Nucleus accumbens (tissue), 56 donors: ENCODE measurements around the gene CPEB3.
A peak's percentile ranks its signal among the peaks of the same experiment; 100 is the strongest.
"Not testable (repeated sequence)": the region's sequence is repeated elsewhere in the genome, so short reads cannot be mapped to it uniquely, and the experiment has no call there.

Experiments
- DNase-seq, 56 donors: peaks; one replicate each; lab custom pipeline; 2025; lab: John Stamatoyannopoulos, UW

The CPEB3 gene

GRCh38 chr10:92156874-92157773 is 133.8 kb downstream of the CPEB3 start:
- no peak for DNase-seq

DNA sequence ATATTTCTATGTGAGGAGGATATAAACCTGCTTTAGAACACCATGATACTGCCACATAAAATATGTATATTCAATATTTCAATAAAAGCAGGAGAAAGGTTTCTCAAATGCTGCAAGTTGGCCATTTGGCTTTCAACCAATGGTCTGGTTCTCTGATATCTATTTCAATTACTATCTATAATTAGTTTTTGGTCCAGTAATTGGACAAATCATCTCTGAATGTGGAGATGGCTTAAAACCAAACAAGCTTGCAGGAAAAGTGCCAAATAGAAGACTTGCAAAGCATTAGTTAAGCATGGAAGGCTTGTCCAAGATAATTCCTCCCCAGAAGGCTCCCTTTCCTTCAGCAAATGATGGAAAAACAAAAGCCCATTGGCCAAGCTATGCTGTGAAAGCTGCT is 140.1 kb downstream of the CPEB3 start:
- no peak for DNase-seq

GRCh38 chr10:92149261-92149660 is 141.6 kb downstream of the CPEB3 start:
- DNase-seq, result no peak

DNA sequence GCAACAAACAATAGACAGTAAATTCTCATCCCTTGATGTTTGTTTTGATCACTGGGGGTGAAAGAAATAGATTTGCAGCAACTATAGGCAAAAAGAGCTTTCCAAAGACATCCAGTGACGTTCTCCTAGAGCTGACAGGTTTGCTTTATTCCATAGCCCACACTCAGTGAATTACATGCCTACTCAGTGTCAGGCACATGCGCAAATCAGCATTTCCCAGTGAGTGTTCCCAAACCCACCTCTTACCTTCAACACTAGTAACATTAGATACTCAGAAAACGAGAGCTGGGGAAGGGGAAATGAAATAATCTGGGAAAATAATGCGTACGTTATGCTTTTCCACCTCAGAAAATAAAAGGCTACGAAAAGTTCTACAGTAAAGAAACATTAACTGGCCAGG is 144.1 kb downstream of the CPEB3 start:
- peak in 19 of 56 donors; percentile 2 to 53 (median 18) for DNase-seq

DNA sequence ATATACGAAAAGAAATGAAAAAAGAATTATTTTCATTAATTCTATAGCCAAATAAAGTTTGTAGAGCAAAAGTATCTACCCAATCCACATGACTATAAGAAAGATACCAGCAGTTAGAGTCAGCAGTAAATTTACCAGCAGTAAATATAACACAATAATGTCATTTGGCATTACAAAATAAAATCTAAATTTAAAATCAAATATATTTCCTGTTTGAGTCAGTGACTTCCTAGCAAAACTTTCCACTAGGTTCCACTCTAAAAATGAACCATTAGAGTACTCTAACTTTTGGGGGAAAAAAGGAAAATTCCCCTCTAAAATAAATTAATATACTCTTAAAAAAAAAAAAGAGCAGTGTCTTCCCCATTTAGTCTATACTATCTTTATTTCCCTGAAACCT is 144.8 kb downstream of the CPEB3 start:
- DNase-seq, result no peak

- DNase-seq, result no peak
Observed at GRCh38 chr10:92142949-92143348, 147.9 kb downstream of the CPEB3 start.

DNA sequence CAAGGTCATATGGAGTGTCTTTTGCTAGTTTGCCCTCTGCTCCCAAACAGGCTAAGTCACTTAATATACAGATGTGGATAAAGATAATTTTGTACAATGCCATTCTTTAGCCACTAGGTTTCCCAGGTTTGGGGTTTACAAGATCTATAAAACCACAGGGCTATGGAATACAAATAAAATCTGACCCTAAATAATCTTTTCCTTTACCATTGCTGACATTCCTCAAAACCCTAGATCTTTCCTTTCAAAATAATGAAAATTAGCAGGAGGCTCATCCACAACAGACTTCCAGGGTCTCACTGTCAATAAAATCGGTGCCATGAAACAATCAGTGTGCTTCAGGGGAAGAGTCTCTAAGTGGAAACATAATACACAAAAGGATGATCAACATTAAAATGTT is 148.4 kb downstream of the CPEB3 start:
- DNase-seq, result no peak

DNA sequence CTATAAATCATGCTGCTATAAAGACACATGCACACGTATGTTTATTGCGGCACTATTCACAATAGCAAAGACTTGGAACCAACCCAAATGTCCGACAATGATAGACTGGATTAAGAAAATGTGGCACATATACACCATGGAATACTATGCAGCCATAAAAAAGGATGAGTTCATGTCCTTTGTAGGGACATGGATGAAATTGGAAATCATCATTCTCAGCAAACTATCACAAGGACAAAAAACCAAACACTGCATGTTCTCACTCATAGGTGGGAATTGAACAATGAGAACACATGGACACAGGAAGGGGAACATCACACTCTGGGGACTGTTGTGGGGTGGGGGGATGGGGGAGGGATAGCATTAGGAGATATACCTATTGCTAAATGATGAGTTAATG is 149.7 kb downstream of the CPEB3 start:
- DNase-seq, result not testable (repeated sequence)

- DNase-seq, result not testable (repeated sequence)
Observed at GRCh38 chr10:92134049-92134448, 156.8 kb downstream of the CPEB3 start.

GRCh38 chr10:92131275-92131820 is 159.5 kb downstream of the CPEB3 start:
- DNase-seq, result no peak

DNA sequence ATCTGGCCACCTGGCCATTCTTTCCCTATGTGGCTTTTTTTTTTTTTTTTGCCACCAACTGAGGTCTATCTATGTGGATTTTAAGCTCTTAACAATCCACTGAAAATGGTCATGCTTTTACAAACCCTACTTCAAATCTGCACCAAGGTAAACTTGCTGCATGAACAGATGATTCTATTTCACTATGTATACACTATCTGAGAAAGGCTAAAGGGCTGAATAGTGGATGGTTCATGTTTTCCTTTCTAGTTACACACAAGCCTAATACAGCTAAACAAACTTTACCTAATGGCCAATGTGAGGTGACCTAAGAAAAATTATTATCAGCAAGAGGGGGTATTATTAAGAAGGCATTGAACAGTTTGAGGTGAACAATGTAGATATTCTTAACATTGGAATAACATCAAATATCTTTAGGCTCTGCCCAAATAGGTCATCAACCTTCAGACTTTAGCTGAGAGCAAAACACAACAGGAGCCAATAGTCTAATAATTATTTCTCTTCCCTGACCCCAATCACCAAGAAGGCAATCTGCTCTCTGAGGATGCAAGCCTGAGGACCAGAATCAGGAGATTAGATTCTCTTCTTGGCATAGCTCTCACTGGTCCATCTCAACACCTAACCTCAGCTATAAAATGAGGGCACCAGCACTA is 160.1 kb downstream of the CPEB3 start:
- no peak for DNase-seq

GRCh38 chr10:92126100-92126650 is 164.7 kb downstream of the CPEB3 start:
- no peak for DNase-seq

DNA sequence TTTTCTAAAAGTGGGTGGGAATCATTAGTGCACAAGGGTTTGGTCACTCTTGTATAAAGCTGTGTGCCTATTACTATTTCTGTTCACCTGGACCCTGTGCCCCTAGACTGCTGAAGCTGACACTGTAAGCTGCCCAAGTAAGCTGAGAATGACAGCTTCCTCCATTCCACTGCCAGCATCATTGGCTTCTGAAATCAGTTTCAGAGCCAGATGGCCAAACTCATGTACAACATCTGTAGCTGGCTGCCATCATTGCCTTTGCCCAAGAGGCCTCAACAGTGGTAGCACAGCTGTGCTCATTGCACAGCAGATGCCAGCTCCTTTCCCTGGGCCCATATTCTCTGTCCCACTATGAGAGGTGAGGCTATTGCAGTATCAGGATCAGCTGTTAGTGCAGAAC is 165.7 kb downstream of the CPEB3 start:
- peak in 1 of 56 donors; percentile 13 for DNase-seq

- DNase-seq, result no peak
Observed at GRCh38 chr10:92124616-92125143, 166.2 kb downstream of the CPEB3 start.

- DNase-seq, result no peak
Observed at GRCh38 chr10:92124020-92124419, 166.9 kb downstream of the CPEB3 start.

- peak in 2 of 56 donors; percentile 6 to 14 for DNase-seq
Observed at GRCh38 chr10:92122941-92123450, 167.9 kb downstream of the CPEB3 start.

DNA sequence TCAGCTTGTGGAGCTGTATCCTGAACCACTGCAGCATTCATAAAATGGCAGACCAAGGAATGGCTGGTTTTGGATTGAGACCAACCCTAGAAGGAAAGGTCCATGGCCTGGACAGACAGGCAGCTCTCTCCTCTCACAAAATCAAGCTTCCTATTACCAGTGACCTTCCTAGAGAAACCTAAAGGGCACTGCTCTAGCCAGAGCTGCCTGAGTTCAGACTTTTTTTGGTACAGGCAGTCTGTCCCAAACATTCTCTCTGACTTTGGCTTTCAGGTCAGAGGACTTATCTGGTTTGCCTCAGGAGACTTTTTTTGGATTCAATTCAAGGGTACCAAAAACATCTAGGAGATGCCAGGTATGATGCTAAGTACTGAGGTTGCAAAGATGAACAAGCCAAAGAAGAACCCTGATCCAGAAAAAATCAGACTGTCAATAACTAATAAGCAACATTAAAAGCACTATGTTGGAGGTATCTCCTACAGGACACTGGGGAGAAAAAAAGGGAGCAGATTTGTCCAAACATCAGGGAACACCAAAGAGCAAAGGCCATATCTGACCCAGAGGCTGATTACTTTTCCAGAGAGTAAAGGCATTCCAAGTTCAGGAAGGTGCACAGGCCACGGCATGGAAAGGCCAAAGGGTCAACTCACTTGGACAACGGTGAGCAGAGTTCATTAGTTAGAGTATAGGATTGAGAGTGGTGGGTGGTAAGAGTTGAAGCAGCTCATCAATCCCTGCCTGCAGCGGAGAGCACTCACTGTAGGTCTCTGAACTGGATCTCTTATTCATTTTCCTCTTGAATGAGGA is 169.0 kb downstream of the CPEB3 start:
- no peak for DNase-seq

DNA sequence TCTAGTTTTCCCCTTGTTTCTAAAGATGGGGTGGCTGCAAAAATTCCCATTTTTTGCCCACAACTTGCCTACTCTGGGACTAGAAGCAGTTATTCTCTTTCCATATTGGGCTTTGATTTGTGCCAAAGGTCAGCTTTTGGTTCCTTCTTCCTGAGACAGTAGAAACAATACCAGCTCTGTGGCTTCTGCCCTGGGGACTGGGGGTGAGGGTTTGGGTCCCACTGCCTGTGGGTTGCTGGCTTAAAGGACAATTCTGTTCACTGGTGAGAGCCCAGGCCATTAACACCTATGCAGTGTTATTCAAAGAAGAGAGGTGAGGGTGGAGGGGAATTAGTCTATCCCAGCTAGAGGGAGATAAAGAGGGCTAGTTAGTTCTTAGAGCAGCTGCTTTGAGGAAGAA is 171.5 kb downstream of the CPEB3 start:
- DNase-seq, result no peak

- not testable (repeated sequence) for DNase-seq
Observed at GRCh38 chr10:92114917-92115316, 176.0 kb downstream of the CPEB3 start.
